HG02763 (cell line): ENCODE data around the gene MYZAP.
A peak's percentile ranks its signal among the peaks of the same experiment; 100 is the strongest.

Experiments used
- ATAC-seq: cut with Tn5 transposase; IDR thresholded peaks from one replicate; pipeline ENCODE4 v1.9.1; 2021; ENCODE audit warnings: mild to moderate bottlenecking, moderate library complexity; ENCODE audit not compliant: unreplicated experiment

Gene MYZAP

GRCh38 chr15:57691082-57691481, 99.4 kb downstream of the MYZAP start:
- no peak for ATAC-seq

- no peak for ATAC-seq
These were observed 101.0 kb downstream of the MYZAP start for GRCh38 chr15:57692709-57693108.

- ATAC-seq = no peak
These were observed 102.6 kb downstream of the MYZAP start for GRCh38 chr15:57694279-57694678.

- ATAC-seq = no peak
These were observed 104.4 kb downstream of the MYZAP start for GRCh38 chr15:57696146-57696545.

GRCh38 chr15:57697588-57697987, 105.9 kb downstream of the MYZAP start:
- no peak for ATAC-seq

- ATAC-seq = no peak
These were observed 106.5 kb downstream of the MYZAP start for GRCh38 chr15:57698243-57698642.

- ATAC-seq = no peak
These were observed 107.3 kb downstream of the MYZAP start for GRCh38 chr15:57698991-57699390.

- ATAC-seq = no peak
These were observed 111.7 kb downstream of the MYZAP start for GRCh38 chr15:57703387-57703786.

- ATAC-seq = no peak
These were observed 112.7 kb downstream of the MYZAP start for GRCh38 chr15:57704441-57704840.

GRCh38 chr15:57705746-57706404, 114.2 kb downstream of the MYZAP start:
- ATAC-seq = no peak

- ATAC-seq = peak; percentile 92
These were observed 114.9 kb downstream of the MYZAP start, which contains the start of gene POLR2M for GRCh38 chr15:57706405-57707209. POLR2M (plus strand) TSS chr15:57706714; CDS start chr15:57706843, 129 bp downstream.

- ATAC-seq = no peak
These were observed 116.3 kb downstream of the MYZAP start for GRCh38 chr15:57708047-57708446.

- ATAC-seq = no peak
These were observed 126.6 kb downstream of the MYZAP start for GRCh38 chr15:57718309-57718708.

GRCh38 chr15:57720867-57721266, 129.2 kb downstream of the MYZAP start:
- ATAC-seq = no peak

GRCh38 chr15:57726411-57726810, 134.7 kb downstream of the MYZAP start:
- ATAC-seq = no peak

GRCh38 chr15:57727031-57727430, 135.3 kb downstream of the MYZAP start:
- no peak for ATAC-seq

GRCh38 chr15:57728436-57728835, 136.7 kb downstream of the MYZAP start:
- ATAC-seq = no peak

GRCh38 chr15:57730876-57731275, 139.2 kb downstream of the MYZAP start:
- ATAC-seq = no peak

GRCh38 chr15:57731530-57732103, 139.9 kb downstream of the MYZAP start:
- no peak for ATAC-seq

- ATAC-seq = no peak
These were observed 141.0 kb downstream of the MYZAP start for GRCh38 chr15:57732526-57733331.

- no peak for ATAC-seq
These were observed 143.2 kb downstream of the MYZAP start for GRCh38 chr15:57734860-57735259.
